GM18498 (cell line): Measurements from ENCODE around the gene EVI2A.
"Not testable (repeated sequence)": the region's sequence is repeated elsewhere in the genome, so short reads cannot be mapped to it uniquely, and the experiment has no call there.

Source experiments
- ATAC-seq: cut with Tn5 transposase; IDR thresholded peaks from one replicate; pipeline ENCODE4 v1.9.1; 2021; ENCODE audit warnings: mild to moderate bottlenecking, moderate library complexity; ENCODE audit not compliant: unreplicated experiment

EVI2A gene

GRCh38 chr17:31313982-31314781 is 7.2 kb downstream of the EVI2A start, which contains the start of gene EVI2B:
Gene EVI2B (minus strand): TSS chr17:31314054. CDS start chr17:31305609, 8,445 bp downstream.
- ATAC-seq = no peak

GRCh38 chr17:31312223-31312622 is 9.2 kb downstream of the EVI2A start:
- ATAC-seq = not testable (repeated sequence)

- ATAC-seq = no peak
Observed at GRCh38 chr17:31311526-31311925, 9.9 kb downstream of the EVI2A start.

GRCh38 chr17:31310886-31311285 is 10.5 kb downstream of the EVI2A start:
- no peak for ATAC-seq

- ATAC-seq = no peak
Observed at GRCh38 chr17:31310260-31310659, 11.2 kb downstream of the EVI2A start.

- peak; percentile 36 for ATAC-seq
Observed at GRCh38 chr17:31309556-31309955, 11.9 kb downstream of the EVI2A start.

GRCh38 chr17:31308372-31309334 is 12.8 kb downstream of the EVI2A start:
- ATAC-seq = no peak

GRCh38 chr17:31307640-31308039 is 13.8 kb downstream of the EVI2A start:
- ATAC-seq = no peak

GRCh38 chr17:31299624-31300023 is 21.8 kb downstream of the EVI2A start:
- no peak for ATAC-seq

- ATAC-seq = no peak
Observed at GRCh38 chr17:31297090-31297489, 24.3 kb downstream of the EVI2A start, which contains the start of gene OMG. Gene OMG (minus strand): TSS chr17:31297239. CDS start chr17:31296331, 908 bp downstream.

- ATAC-seq = no peak
Observed at GRCh38 chr17:31296142-31296541, 25.3 kb downstream of the EVI2A start.

- no peak for ATAC-seq
Observed at GRCh38 chr17:31295489-31295871, 25.9 kb downstream of the EVI2A start.

GRCh38 chr17:31294820-31295488 is 26.5 kb downstream of the EVI2A start:
- ATAC-seq = no peak

GRCh38 chr17:31294231-31294630 is 27.2 kb downstream of the EVI2A start:
- no peak for ATAC-seq

- ATAC-seq = no peak
Observed at GRCh38 chr17:31293581-31293980, 27.8 kb downstream of the EVI2A start.

- ATAC-seq = no peak
Observed at GRCh38 chr17:31291820-31292219, 29.6 kb downstream of the EVI2A start.

GRCh38 chr17:31289790-31290189 is 31.6 kb downstream of the EVI2A start:
- ATAC-seq = no peak

GRCh38 chr17:31287932-31288331 is 33.5 kb downstream of the EVI2A start:
- not testable (repeated sequence) for ATAC-seq

- ATAC-seq = no peak
Observed at GRCh38 chr17:31286587-31286986, 34.8 kb downstream of the EVI2A start.

- no peak for ATAC-seq
Observed at GRCh38 chr17:31283841-31284240, 37.6 kb downstream of the EVI2A start.

GRCh38 chr17:31281061-31281460 is 40.4 kb downstream of the EVI2A start:
- no peak for ATAC-seq
